Measurements from ENCODE around the gene MIR17HG.
A peak's percentile ranks its signal among the peaks of the same experiment; 100 is the strongest.

The MIR17HG gene

DNA sequence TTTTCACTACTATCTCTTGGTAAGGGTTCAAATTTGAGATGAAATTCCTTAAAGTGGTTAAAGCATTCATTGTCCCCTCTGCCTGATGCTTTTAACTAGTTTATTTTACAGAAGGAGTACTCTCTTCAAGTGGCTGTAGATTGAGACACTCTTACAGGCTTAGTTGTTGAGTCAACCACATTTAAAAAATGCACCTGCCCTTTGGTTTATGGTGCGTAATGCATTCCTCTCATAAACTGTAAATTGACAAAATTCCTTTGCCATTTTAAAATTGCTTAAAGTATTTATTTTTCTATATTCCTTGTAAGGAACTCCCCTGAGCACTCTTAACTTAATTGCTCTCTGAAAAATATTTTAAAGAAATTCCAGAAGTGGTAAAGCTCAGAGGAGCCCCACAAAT lies 50.1 kb downstream of the MIR17HG start:
- no peak for TF ChIP-seq EZH2 (IDR thresholded peaks at IDR 0.05; ENCODE audit: borderline replicate concordance, low read length)
- Histone ChIP-seq H3K4me3 (ENCODE audit: low read depth, low read length, poor library complexity, severe bottlenecking) (no peak overlapping the region), H4K20me1 (ENCODE audit: insufficient read depth, low read length) (no peaks in the 10 kb centered on the region), H3K27ac (ENCODE audit: low read depth, low read length, poor library complexity, severe bottlenecking) (no peak overlapping the region), H3K9me3 (ENCODE audit: low read length) (no peaks in the 10 kb centered on the region), H3F3A (ENCODE audit: insufficient read depth, low read length) (no peaks in the 10 kb centered on the region), H3K79me2 (ENCODE audit: insufficient read depth, low read length) (no peaks in the 10 kb centered on the region), H3K4me2 (ENCODE audit: low read length) (no peak overlapping the region), H3K9ac (ENCODE audit: low read length) (no peak overlapping the region), H3K9me2 (ENCODE audit: low read depth, low read length) (no peaks in the 10 kb centered on the region), H3K27me3 (ENCODE audit: insufficient read depth, low read length) (no peaks in the 10 kb centered on the region), H3K4me1 (ENCODE audit: insufficient read depth, low read length, severe bottlenecking) (peaks cover 26% of the 10 kb centered on the region), H3K36me3 (ENCODE audit: insufficient read depth, low read length) (no peaks in the 10 kb centered on the region), H2AFZ (ENCODE audit: low read length) (no peak overlapping the region)

DNA sequence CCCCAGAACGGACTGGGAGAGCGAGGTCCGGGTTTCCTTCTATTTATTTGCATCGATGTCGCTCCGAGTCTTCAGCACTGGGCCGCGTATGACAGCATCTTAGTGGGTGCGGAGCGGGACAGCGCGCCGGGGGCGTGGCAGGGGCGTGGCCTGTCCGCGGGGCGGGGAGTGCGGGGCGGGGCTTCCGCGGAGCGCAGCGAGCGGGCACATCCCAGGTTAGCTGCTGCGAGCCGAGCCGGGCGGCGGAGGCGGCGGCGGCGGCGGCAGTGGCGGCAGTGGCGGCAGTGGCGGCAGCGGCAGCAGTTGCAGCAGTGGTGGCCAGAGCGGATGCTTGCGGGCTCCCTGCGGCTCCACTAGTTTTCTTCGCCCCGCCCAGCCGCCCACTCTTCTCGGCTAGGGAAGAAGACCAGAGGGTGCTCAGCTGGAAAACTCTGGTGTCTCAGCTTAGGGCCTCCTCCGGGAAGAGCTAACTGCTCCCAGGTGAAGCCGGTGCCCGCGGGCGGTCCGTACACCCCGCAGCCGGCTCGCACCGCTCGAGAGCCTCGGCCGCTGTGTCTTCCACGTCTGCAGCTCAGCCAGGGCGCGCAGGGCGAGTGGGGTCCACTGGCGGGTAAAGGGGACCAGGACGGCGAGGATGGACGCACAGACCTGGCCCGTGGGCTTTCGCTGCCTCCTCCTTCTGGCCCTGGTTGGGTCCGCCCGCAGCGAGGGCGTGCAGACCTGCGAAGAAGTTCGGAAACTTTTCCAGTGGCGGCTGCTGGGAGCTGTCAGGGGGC lies 51.1 kb downstream of the MIR17HG start, which contains the start of gene GPC5:
Gene GPC5 (plus strand): TSS at position 209 of the 776 bp plus-strand sequence.
- Histone ChIP-seq H3K9me3 (ENCODE audit: low read length) (no peaks in the 10 kb centered on the region), H2AFZ (ENCODE audit: low read length) (no peak within 1 kb of the TSS), H3K79me2 (ENCODE audit: insufficient read depth, low read length) (no peaks in the 10 kb centered on the region), H4K20me1 (ENCODE audit: insufficient read depth, low read length) (no peaks in the 10 kb centered on the region), H3K36me3 (ENCODE audit: insufficient read depth, low read length) (no peaks in the 10 kb centered on the region), H3K4me3 (ENCODE audit: low read depth, low read length, poor library complexity, severe bottlenecking) (peak within 1 kb of the TSS; percentile 64), H3K4me2 (ENCODE audit: low read length) (peak within 1 kb of the TSS; percentile 92), H3K9ac (ENCODE audit: low read length) (peak within 1 kb of the TSS; percentile 46), H3F3A (ENCODE audit: insufficient read depth, low read length) (no peaks in the 10 kb centered on the region), H3K4me1 (ENCODE audit: insufficient read depth, low read length, severe bottlenecking) (peaks cover 26% of the 10 kb centered on the region), H3K27me3 (ENCODE audit: insufficient read depth, low read length) (no peaks in the 10 kb centered on the region), H3K9me2 (ENCODE audit: low read depth, low read length) (no peaks in the 10 kb centered on the region), H3K27ac (ENCODE audit: low read depth, low read length, poor library complexity, severe bottlenecking) (no peak within 1 kb of the TSS)
- no peak for TF ChIP-seq EZH2 (IDR thresholded peaks at IDR 0.05; ENCODE audit: borderline replicate concordance, low read length)
- TF ChIP-seq, protein P1, sequence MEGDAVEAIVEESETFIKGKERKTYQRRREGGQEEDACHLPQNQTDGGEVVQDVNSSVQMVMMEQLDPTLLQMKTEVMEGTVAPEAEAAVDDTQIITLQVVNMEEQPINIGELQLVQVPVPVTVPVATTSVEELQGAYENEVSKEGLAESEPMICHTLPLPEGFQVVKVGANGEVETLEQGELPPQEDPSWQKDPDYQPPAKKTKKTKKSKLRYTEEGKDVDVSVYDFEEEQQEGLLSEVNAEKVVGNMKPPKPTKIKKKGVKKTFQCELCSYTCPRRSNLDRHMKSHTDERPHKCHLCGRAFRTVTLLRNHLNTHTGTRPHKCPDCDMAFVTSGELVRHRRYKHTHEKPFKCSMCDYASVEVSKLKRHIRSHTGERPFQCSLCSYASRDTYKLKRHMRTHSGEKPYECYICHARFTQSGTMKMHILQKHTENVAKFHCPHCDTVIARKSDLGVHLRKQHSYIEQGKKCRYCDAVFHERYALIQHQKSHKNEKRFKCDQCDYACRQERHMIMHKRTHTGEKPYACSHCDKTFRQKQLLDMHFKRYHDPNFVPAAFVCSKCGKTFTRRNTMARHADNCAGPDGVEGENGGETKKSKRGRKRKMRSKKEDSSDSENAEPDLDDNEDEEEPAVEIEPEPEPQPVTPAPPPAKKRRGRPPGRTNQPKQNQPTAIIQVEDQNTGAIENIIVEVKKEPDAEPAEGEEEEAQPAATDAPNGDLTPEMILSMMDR (IDR thresholded peaks at IDR 0.05; ENCODE audit: low read length) = no peak

DNA sequence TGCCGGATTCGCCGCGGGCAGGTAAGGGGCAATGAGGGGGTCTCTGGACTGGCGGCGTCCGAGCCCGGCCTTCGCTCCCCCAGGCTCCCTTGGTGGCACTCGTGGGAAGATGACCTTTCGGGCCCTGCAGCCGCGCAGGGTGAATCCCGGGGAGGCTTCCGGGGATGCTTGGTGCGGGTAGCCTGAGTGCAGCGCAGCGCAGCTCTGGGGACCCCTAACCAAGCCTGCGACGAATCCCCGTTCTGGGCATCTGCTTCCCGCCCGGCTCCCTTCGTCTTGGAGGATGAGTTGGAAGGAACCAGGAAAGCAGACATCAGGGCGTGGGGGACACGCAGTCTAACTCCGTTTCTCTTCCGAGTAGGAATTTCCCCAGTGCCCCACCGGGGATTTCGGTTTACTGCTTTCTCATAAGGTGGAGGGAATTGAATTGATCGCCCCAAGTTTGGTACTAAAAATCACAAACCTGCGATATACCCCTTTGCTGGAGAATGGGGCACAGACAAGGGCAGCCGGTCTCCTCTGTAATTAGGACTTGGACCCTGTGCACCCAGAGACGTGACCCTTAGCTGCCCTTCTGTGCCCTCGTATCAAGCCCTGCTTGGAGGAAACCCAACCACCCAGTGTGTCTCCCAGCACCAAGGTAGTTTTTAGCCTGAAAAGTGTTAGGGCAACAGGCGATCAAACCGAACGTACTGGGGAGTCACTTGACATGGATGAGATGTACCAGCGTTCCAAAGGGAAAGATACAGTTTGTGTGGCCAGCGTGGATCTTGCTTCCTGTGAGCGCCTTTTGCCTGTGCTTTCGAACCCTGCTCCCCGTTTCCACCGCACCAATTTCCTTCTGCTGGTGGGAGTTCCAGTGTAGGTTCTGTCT lies 51.9 kb downstream of the MIR17HG start:
- H3K27me3 ChIP-seq (ENCODE audit: insufficient read depth, low read length) = no peaks in the 10 kb centered on the region

More for the DNA sequence above, 51.9 kb downstream of the MIR17HG start:
- H4K20me1 ChIP-seq (ENCODE audit: insufficient read depth, low read length) = no peaks in the 10 kb centered on the region
- H3K4me1 ChIP-seq (ENCODE audit: insufficient read depth, low read length, severe bottlenecking) = peaks cover 26% of the 10 kb centered on the region
- H2AFZ ChIP-seq (ENCODE audit: low read length) = no peak overlapping the region
- H3K9ac ChIP-seq (ENCODE audit: low read length) = peak overlapping the region; percentile 46; the same call in 1 of the 2 replicates
- H3K27ac ChIP-seq (ENCODE audit: low read depth, low read length, poor library complexity, severe bottlenecking) = no peak overlapping the region
- peak overlapping the region; percentile 64 for H3K4me3 ChIP-seq (ENCODE audit: low read depth, low read length, poor library complexity, severe bottlenecking)
- H3K9me2 ChIP-seq (ENCODE audit: low read depth, low read length) = no peaks in the 10 kb centered on the region
- H3K4me2 ChIP-seq (ENCODE audit: low read length) = peak overlapping the region; percentile 92
- TF ChIP-seq EZH2 (IDR thresholded peaks at IDR 0.05; ENCODE audit: borderline replicate concordance, low read length) = no peak
- TF ChIP-seq, protein P1 (IDR thresholded peaks at IDR 0.05; ENCODE audit: low read length) = no peak
- no peaks in the 10 kb centered on the region for H3K79me2 ChIP-seq (ENCODE audit: insufficient read depth, low read length)
- no peaks in the 10 kb centered on the region for H3K36me3 ChIP-seq (ENCODE audit: insufficient read depth, low read length)
- H3K9me3 ChIP-seq (ENCODE audit: low read length) = no peaks in the 10 kb centered on the region
- no peaks in the 10 kb centered on the region for H3F3A ChIP-seq (ENCODE audit: insufficient read depth, low read length)

Measured in OCI-LY1 (cell line).